Endothelial cell of umbilical vein (primary cell): ENCODE measurements around the gene ZCRB1. TPM values are rescaled to one million over a fixed set of nuclear protein-coding genes. Genes with fewer than 3 reads are reported as not detected.

Experiments used
- BruUV-seq: library from RNA; stranded (reverse); fragments of 400-500 nt; replicated peaks from 2 replicates; lab custom pipeline; 2021; lab: Mats Ljungman, UMichigan
- CTCF ChIA-PET: fragments of 300-600, 350-600 bp; sonication (Branson Sonifier 250); formaldehyde crosslinking; loops from one replicate; lab custom pipeline; 2021; ENCODE audit warnings: antibody characterized with exemption, inconsistent platforms; lab: Charles Lee
- POLR2A ChIA-PET: fragments of 300-600, 350-600 bp; sonication (Branson Sonifier 250); formaldehyde crosslinking; loops from one replicate; lab custom pipeline; 2021; ENCODE audit warnings: antibody characterized with exemption, inconsistent platforms; lab: Charles Lee
- DNase-seq: peaks from one replicate; pipeline ENCODE4 v3.0.0-alpha.2; 2011; ENCODE audit warnings: low read depth, low spot score
- FAIRE-seq: peaks from 2 replicates; lab custom pipeline; 2011; peaks lifted over from hg19 to GRCh38; lab: Jason Lieb, UNC
- H2AFZ ChIP-seq: 2 replicates; pipeline ENCODE4 v1.6.0; 2012; ENCODE audit warnings: low read depth, low read length, control low read depth, inconsistent platforms
- H3K27ac ChIP-seq: 2 replicates; pipeline ENCODE4 v1.5.1; 2011; ENCODE audit warnings: low read depth, mild to moderate bottlenecking, control low read depth, low read length, moderate library complexity; ENCODE audit not compliant: insufficient read depth
- H3K27me3 ChIP-seq, 2 experiments: 2 replicates each; pipeline versions ENCODE4 v1.6.0 to v1.6.1; 2011; ENCODE audit warnings: low read length in 2 of 2, mixed read lengths in 1 of 2; ENCODE audit not compliant: control insufficient read depth in 2 of 2, insufficient read depth in 2 of 2
- H3K36me3 ChIP-seq, 2 experiments: 2 replicates in 1 of 2; 3 replicates in 1 of 2; pipeline ENCODE4 v1.5.1; 2011; ENCODE audit warnings: low read length in 2 of 2, mild to moderate bottlenecking in 1 of 2, moderate library complexity in 1 of 2; ENCODE audit not compliant: control insufficient read depth in 2 of 2, insufficient read depth in 2 of 2; ENCODE audit errors: extremely low read depth in 1 of 2
- H3K4me1 ChIP-seq: 3 replicates; pipeline ENCODE4 v1.5.1; 2011; ENCODE audit warnings: mild to moderate bottlenecking, low read length; ENCODE audit not compliant: control insufficient read depth, insufficient read depth; ENCODE audit errors: extremely low read depth
- H3K4me2 ChIP-seq: 2 replicates; pipeline ENCODE4 v1.6.1; 2011; ENCODE audit warnings: low read length, control low read depth, mixed read lengths; ENCODE audit not compliant: insufficient read depth
- H3K4me3 ChIP-seq, 3 experiments: fragments of 200-600 bp in 1 of 3; sonication (generic), shearing (Covaris generic) in 1 of 3; replicated peaks in 1 of 3; 2 replicates each; pipeline ENCODE4 v1.5.1; 2011 to 2016; ENCODE audit warnings: control low read depth in 3 of 3, low read length in 3 of 3, mild to moderate bottlenecking in 2 of 3, inconsistent platforms in 1 of 3, low read depth in 1 of 3, moderate library complexity in 1 of 3; ENCODE audit not compliant: insufficient read depth in 1 of 3
- H3K79me2 ChIP-seq: 2 replicates; pipeline ENCODE4 v1.6.0; 2012; ENCODE audit warnings: low read length, inconsistent platforms; ENCODE audit not compliant: control insufficient read depth, insufficient read depth
- H3K9ac ChIP-seq: replicated peaks from 2 replicates; pipeline ENCODE3; 2011; ENCODE audit warnings: low read length, control low read depth; ENCODE audit not compliant: insufficient read depth; ENCODE audit errors: extremely low read depth
- H3K9me1 ChIP-seq: replicated peaks from 3 replicates; pipeline ENCODE4 v1.6.0; 2011; ENCODE audit warnings: mild to moderate bottlenecking, low read length; ENCODE audit not compliant: control insufficient read depth, insufficient read depth; ENCODE audit errors: extremely low read depth
- H3K9me3 ChIP-seq: replicated peaks from 2 replicates; pipeline ENCODE4 v1.5.1; 2012; ENCODE audit warnings: low read length, inconsistent platforms; ENCODE audit not compliant: control insufficient read depth, insufficient read depth
- H4K20me1 ChIP-seq: replicated peaks from 2 replicates; pipeline ENCODE3; 2011; ENCODE audit warnings: mild to moderate bottlenecking, low read length; ENCODE audit not compliant: control insufficient read depth, insufficient read depth; ENCODE audit errors: extremely low read depth
- CTCF ChIP-seq, 2 donors: IDR thresholded peaks; 1 replicate in 1 of 2; 2 replicates in 1 of 2; pipeline ENCODE4 v1.5.1; 2011; ENCODE audit warnings: low read length in 2 of 2, mild to moderate bottlenecking in 2 of 2, moderate library complexity in 2 of 2, control low read depth in 1 of 2, inconsistent platforms in 1 of 2, low read depth in 1 of 2; ENCODE audit not compliant: insufficient read depth in 1 of 2; ENCODE audit errors: extremely low read depth in 1 of 2
- EZH2 ChIP-seq: IDR thresholded peaks from 2 replicates; pipeline ENCODE4 v1.6.1; 2012; ENCODE audit warnings: borderline replicate concordance, low read depth, mild to moderate bottlenecking, moderate library complexity, low read length, inconsistent platforms; ENCODE audit not compliant: severe bottlenecking
- FOS ChIP-seq: IDR thresholded peaks from 2 replicates; pipeline ENCODE4 v1.6.1; 2011; ENCODE audit warnings: mild to moderate bottlenecking, low read length, moderate library complexity, borderline replicate concordance; ENCODE audit not compliant: insufficient read depth
- GATA2 ChIP-seq: IDR thresholded peaks from 2 replicates; pipeline ENCODE4 v1.7.0; 2011; ENCODE audit warnings: low read depth, mild to moderate bottlenecking, moderate library complexity, mixed read lengths, low read length; ENCODE audit not compliant: insufficient read length, insufficient read depth
- JUN ChIP-seq: IDR thresholded peaks from 2 replicates; pipeline ENCODE4 v1.6.1; 2011; ENCODE audit warnings: borderline replicate concordance, low read depth; ENCODE audit not compliant: insufficient read length, insufficient read depth
- MAX ChIP-seq: IDR thresholded peaks from 2 replicates; pipeline ENCODE4 v1.6.1; 2011; ENCODE audit not compliant: insufficient read depth, insufficient read length
- MYC ChIP-seq: IDR thresholded peaks from one replicate; pipeline ENCODE4 v1.6.1; 2011; ENCODE audit warnings: mild to moderate bottlenecking, low read depth, low read length
- POLR2A ChIP-seq: IDR thresholded peaks from 2 replicates; pipeline ENCODE4 v1.6.1; 2012; ENCODE audit warnings: low read depth, mild to moderate bottlenecking, control low read depth, low read length
- POLR2AphosphoS5 ChIP-seq: IDR thresholded peaks from 2 replicates; pipeline ENCODE4 v1.6.1; 2012; ENCODE audit warnings: low read depth, mild to moderate bottlenecking, control low read depth, low read length, moderate library complexity; ENCODE audit not compliant: insufficient read depth
- dilution Hi-C: fragments of 300-500 bp; cut with MboI; formaldehyde crosslinking; loops from one replicate; pipeline ENCODE4 v1.15.0; 2019; ENCODE audit warnings: low sequenced_read_pairs; ENCODE audit not compliant: extremely low pct_ligation_motif_present
- intact Hi-C: fragments of 100-400 bp; cut with micrococcal nuclease; formaldehyde crosslinking; loops from one replicate; pipeline ENCODE4 v1.10.0; 2022
- polyA plus RNA-seq, 4 experiments: library from polyadenylated mRNA; depleted of rRNA in 3 of 4; stranded (reverse) in 3 of 4; unstranded in 1 of 4; fragments of >200 nt; gene quantifications; 2 replicates each; pipeline versions ENCODE4 v1.2.1 to v1.2.3, GENCODE V29; 2011 to 2012; ENCODE audit warnings: missing spikeins in 1 of 4
- total RNA-seq: library from RNA; stranded (reverse); gene quantifications from 2 replicates; pipeline ENCODE4 v1.2.3, GENCODE V29; 2021

ZCRB1 gene
- total and polyA plus RNA-seq, 2 donors (not counting 3 experiments of a cell fraction or from before 2014, with no cell fraction given) = 13.2 to 55.3 TPM

GRCh38 chr12:42281278-42281677, 44.6 kb downstream of the ZCRB1 start:
- FAIRE-seq = no peak
- intact Hi-C loops = no loop called here

More at GRCh38 chr12:42281278-42281677, 44.6 kb downstream of the ZCRB1 start:
- Histone ChIP-seq H3K4me1 (no peaks in the 10 kb centered on the region), H3K36me3 (no peaks in the 10 kb centered on the region), H4K20me1 (no peaks in the 10 kb centered on the region), H3K27me3 (peaks cover 4 to 5% of the 10 kb centered on the region in 2 experiments), H3K4me2 (no peak overlapping the region), H3K27ac (no peak overlapping the region), H3K9me1 (no peaks in the 10 kb centered on the region), H3K9me3 (no peaks in the 10 kb centered on the region), H3K79me2 (no peaks in the 10 kb centered on the region), H3K4me3 (no peak overlapping the region), H2AFZ (no peak overlapping the region), H3K9ac (no peak overlapping the region)
- no TSS peak for BruUV-seq
- no peak for DNase-seq
- ChIA-PET POLR2A (no interaction called here), CTCF (interaction anchor here (1.4 kb wide), 1 partner anchor 17 kb away, joined by 4 read pairs; no protein-coding TSS in a partner anchor)
- TF ChIP-seq EZH2 = no peak
- TF ChIP-seq GATA2 = no peak
- no peak for TF ChIP-seq MYC
- TF ChIP-seq JUN = no peak
- TF ChIP-seq POLR2A = no peak
- no peak for TF ChIP-seq MAX
- no peak for TF ChIP-seq POLR2AphosphoS5
- no peak for TF ChIP-seq CTCF (IDR thresholded peaks at IDR 0.05; ENCODE audit: extremely low read depth in 1 of 2, insufficient read depth in 1 of 2, low read depth in 1 of 2, low read length in 2 of 2)
- no peak for TF ChIP-seq FOS
- dilution Hi-C loops = no loop called here
